HG02943 (cell line): ENCODE results near the gene TRAF3IP3.

Experiments
- ATAC-seq: cut with Tn5 transposase; IDR thresholded peaks from one replicate; pipeline ENCODE4 v1.9.1; 2021; ENCODE audit warnings: mild to moderate bottlenecking, low read depth, moderate library complexity; ENCODE audit not compliant: unreplicated experiment

The TRAF3IP3 gene

GRCh38 chr1:209766051-209766450 is 10.2 kb downstream of the TRAF3IP3 start:
- ATAC-seq: no peak

- no peak for ATAC-seq
Observed at GRCh38 chr1:209767096-209767495, 11.2 kb downstream of the TRAF3IP3 start.

DNA sequence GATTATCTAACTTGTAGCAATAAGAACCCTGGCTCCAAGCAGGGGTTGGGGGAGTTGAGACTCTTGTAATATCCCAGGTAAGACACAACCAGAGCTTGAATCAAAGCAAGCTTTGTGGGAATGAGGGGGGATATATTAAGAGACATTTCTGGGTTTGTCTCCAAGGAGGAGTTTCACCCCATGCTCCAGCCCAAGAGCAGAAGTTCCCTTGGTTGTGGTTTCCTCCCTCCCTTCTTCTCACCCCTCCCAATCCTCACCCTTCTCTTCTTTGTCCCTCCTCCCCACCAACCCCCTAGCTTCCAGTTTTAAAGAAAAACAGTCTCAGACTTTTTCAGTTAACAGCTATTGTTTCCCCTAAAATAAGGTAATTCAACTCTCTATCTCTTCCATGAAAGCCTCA is 11.9 kb downstream of the TRAF3IP3 start:
- ATAC-seq: no peak

DNA sequence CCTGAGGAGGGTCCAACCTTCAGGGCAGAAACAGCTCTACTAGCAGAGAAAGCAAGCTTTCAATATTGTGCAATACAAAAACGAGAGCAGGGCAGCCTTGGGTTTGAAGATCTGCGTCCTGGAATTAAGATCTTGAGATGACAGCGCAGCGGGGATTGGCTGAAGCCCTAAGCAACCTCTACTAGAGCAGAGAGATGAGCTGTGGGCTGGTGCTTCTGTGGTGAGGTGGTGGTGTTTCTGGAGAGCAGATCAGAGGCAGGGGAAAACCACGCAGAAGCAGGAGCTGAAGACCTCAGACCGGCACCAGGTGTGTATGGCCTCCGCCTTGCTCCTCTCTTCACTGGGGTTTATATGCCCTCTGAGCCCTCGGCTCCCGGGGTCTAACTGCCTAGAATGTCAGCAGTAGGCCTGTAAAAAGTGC is 12.5 kb downstream of the TRAF3IP3 start:
- ATAC-seq: peak; percentile 80

- peak; percentile 85 for ATAC-seq
Observed at GRCh38 chr1:209769171-209769904, 13.5 kb downstream of the TRAF3IP3 start.

GRCh38 chr1:209769971-209770370 is 14.1 kb downstream of the TRAF3IP3 start:
- ATAC-seq: no peak

DNA sequence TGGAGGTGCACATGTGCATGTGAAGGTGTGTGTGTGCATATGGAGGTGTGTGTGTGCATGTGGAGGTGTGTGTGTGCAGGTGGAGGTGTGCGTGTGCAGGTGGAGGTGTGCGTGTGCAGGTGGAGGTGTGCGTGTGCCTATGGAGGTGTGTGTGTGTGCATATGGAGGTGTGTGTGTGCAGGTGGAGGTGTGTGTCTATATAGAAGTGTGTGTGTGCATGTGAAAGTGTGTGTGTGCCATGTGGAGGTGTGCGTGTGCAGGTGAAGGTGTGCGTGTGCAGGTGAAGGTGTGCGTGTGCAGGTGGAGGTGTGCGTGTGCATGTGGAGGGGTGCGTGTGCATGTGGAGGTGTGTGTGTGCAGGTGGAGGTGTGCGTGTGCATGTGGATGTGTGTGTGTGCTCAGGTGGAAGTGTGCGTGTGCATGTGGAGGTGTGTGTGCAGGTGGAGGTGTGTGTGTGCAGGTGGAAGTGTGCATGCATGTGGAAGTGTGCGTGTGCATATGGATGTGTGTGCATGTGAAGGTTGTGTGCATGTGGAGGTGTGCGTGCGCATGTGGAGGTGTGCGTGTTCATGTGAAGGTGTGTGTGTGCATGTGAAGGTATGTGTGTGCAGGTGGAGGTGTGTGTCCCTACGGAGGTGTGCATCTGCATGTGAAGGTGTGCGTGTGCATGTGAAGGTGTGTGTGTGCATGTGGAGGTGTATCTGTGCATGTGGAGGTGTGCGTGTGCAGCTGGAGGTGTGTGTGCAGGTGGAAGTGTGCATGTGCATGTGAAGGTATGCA is 15.0 kb downstream of the TRAF3IP3 start:
- no peak for ATAC-seq

DNA sequence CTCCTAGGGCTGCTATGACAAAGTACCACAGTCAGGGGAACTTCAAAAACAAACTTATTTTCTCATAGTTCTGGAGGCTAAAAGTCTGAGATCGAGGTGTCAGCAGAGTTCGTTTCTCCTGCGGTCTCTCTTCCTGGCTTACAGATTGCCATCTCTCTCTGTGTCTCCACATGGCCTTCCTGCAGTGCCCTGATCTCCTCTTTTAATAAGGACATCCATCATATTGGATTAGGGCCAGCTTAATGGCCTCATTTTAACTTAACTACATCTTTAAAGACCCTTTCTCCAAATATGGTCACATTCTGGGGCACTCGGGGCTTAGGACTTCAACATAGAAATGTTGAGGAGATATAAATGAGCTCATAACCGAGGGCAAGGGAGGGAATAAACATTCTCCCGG is 16.3 kb downstream of the TRAF3IP3 start:
- ATAC-seq: no peak

DNA sequence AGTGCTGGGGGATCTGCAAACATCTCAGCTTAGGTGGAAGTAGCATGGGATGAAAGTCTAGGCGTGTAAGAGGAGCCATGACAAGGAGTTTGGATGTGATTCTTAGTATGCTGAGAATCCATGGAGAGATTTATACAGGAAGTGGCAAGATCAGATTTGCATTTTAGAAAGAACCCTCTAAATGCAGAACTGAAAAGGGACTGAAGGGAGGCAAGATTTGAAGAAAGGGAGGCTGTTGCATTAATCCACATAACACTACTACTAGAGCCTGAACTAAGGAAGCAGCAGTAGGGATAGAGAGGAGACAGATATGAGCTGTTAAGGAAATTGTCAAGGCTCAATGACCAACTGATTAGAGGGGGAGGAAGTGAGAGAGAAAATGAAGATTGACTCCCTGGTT is 18.7 kb downstream of the TRAF3IP3 start:
- ATAC-seq: no peak

DNA sequence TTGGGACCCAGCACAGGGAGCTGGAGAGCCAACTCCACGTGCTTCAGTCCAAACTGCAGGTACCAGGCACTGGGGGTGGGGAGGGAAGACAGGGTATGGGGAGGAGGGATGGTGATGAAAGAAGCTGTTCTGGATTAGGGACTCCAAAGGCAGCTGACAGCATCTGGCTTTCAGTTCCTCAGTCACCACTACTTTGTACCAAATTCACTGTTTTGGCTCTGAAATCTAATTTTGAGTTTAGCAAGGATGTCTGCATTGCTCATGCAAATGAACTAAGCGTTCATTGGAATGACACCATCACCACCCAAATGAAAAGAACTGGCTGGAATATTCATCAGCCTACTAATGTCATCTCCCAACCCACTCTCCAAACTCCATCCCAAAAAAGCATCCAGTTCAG is 19.8 kb downstream of the TRAF3IP3 start:
- no peak for ATAC-seq

DNA sequence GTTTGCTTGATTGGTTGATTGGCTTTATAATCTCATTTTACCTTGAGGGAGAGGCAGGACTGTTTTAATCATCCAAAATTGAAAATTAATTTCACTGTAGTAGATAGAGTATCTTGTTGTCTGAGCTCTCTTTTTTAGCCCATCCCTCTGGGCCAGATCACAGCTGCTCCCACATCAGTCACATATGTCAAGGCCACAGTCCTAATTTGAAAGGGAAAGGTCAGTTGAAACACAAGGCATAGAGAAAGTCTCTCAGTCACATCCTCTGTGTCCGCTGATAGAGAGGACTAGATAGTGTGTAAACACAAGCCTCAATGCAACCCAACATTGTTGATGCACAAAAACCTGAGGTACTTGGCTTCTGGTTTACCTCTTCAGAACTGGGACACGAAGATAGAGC is 21.7 kb downstream of the TRAF3IP3 start:
- no peak for ATAC-seq

DNA sequence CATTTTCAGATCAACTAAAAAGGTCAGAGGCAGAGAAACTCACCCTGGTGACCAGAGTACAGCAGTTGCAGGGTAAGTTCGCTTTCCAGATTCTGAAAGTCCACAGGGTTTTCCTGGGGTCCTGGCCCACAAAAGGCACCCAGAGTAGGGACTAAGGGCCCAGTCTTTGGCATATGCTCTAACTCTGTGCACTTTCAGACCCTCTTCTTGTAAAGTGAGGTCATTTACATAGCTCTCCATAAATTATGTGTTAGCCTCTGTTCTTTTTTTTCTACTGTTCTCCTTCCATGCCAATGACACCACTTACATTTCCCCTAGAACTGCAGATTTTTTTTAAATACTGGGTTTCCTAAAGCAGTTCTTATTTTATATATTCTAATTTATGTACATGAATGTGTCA is 22.2 kb downstream of the TRAF3IP3 start:
- ATAC-seq: no peak

DNA sequence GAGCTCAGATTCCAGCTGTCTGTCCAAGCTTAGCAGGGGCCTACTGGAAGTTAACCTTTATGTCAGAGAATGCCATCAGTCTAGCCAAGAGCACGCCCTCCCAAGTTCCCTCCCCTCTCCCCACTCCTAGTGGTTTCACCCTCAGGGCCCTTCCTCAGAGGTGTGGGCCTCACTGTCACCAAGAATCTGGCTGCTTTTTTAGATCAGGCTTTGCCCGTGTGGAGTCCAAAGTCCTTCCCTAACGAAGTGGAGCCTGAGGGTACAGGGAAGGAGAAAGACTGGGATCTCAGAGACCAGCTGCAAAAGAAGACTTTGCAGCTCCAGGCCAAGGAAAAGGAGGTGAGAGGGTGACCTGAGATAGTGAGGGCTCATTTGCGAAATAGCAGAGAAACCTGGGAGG is 24.4 kb downstream of the TRAF3IP3 start:
- ATAC-seq: no peak

DNA sequence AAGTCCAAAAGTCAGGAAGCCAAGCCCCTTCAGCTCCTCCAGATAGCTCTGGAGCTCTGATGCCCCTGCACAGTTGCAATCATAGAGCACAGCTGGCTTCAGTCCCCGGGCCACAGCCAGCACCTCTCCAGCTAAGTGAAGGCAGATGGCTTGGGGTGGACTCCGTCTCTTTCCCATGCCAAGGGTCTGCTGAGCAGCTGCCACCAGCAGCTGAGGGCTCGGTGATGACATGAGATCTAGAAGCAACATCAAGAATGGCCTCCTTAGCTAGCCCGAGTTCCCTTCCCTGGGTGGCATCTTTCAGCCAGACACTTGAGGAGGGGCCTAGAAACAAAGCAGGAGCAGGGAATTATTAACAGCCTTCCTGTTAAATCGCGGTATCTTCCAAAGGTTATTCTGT is 27.5 kb downstream of the TRAF3IP3 start:
- no peak for ATAC-seq

- peak; percentile 99 for ATAC-seq
Observed at GRCh38 chr1:209784265-209785169, 28.7 kb downstream of the TRAF3IP3 start, which contains the start of gene C1orf74. Gene C1orf74 (minus strand): TSS chr1:209784559. CDS start chr1:209783634, 925 bp downstream.

GRCh38 chr1:209785592-209785991 is 29.7 kb downstream of the TRAF3IP3 start:
- ATAC-seq: no peak

DNA sequence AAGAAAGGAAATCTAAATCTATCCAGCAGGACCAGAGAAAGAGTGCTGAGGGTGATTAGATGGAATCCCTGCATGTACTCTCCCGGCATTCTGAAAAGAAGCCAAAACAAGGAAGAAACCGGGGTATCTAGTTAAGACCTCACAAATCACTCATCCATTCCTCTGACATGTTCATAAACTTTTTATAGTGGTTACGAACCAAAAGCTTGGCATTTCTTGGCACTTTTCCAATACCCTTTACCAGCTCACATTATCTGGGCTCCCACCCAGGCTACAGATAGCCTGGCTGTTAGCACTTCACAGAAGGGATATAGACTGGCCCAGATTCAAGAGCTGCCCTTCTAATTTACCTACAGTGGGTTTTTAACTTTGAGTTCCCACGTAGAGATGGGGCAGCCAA is 30.3 kb downstream of the TRAF3IP3 start:
- ATAC-seq: no peak

DNA sequence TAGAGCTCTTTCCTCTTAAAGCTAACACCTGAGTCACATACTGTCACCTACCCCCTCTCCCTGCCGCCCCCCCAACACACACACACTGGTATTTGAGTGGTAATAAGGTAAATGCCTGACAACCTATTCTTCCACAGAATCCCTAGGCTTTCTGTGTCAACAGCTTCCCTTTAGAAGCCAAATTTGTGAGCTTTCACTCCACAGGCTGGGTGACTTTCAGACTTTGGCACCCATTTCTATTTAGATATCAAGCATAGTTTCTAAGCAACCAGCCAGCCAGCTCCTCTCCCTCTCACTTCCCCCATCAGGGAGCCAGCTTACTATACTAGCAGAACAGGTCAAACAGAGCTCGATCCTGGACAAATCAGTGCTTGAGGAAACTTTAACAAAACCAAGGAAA is 31.7 kb downstream of the TRAF3IP3 start:
- ATAC-seq: no peak

GRCh38 chr1:209789245-209789644 is 33.4 kb downstream of the TRAF3IP3 start:
- no peak for ATAC-seq

- ATAC-seq: no peak
Observed at GRCh38 chr1:209790286-209791193, 34.7 kb downstream of the TRAF3IP3 start.
